Measurements from ENCODE around the gene PACSIN2. TPM values are rescaled to one million over a fixed set of nuclear protein-coding genes. Genes with fewer than 3 reads are reported as not detected.
A peak's percentile ranks its signal among the peaks of the same experiment; 100 is the strongest.

PACSIN2 gene
- total RNA-seq, 2 donors from 2014 or later = 78.0 to 87.1 TPM

- Histone ChIP-seq H3K4me3 (no peak overlapping the region), H3K4me1 (replicated peaks) (peaks cover 3% of the 10 kb centered on the region), H3K36me3 (peaks cover 15 to 26% of the 10 kb centered on the region in 2 donors), H3K27me3 (replicated peaks; ENCODE audit: insufficient read depth) (no peaks in the 10 kb centered on the region), H3K9me3 (no peaks in the 10 kb centered on the region), H3K27ac (peak overlapping the region in 1 of 2 donors; percentile 43)
- DNase-seq (ENCODE audit: low spot score) = no peak
- intact Hi-C loops (cut with DNase I) = no loop called here
- TF ChIP-seq POLR2A (IDR thresholded peaks at IDR 0.05) (no peak), POLR2AphosphoS5 (IDR thresholded peaks at IDR 0.05) (no peak), CTCF (IDR thresholded peaks at IDR 0.05) (no peak)
- 91% methylated on average over 22 of the region's 22 CpGs for WGBS
Observed at GRCh38 chr22:42878561-42879305, 136.2 kb downstream of the PACSIN2 start.

GRCh38 chr22:42877597-42878340 is 137.2 kb downstream of the PACSIN2 start:
- Histone ChIP-seq H3K4me1 (replicated peaks) (peaks cover 3% of the 10 kb centered on the region), H3K4me3 (no peak overlapping the region), H3K36me3 (peaks cover 15 to 26% of the 10 kb centered on the region in 2 donors), H3K9me3 (no peaks in the 10 kb centered on the region), H3K27ac (peak overlapping the region in 1 of 2 donors; percentile 33), H3K27me3 (replicated peaks; ENCODE audit: insufficient read depth) (no peaks in the 10 kb centered on the region)
- 84% methylated on average over 12 of the region's 12 CpGs for WGBS
- intact Hi-C loops (cut with DNase I) = no loop called here
- no peak for DNase-seq (ENCODE audit: low spot score)
- no peak for TF ChIP-seq CTCF (IDR thresholded peaks at IDR 0.05)
- TF ChIP-seq POLR2AphosphoS5 (IDR thresholded peaks at IDR 0.05) = no peak
- TF ChIP-seq POLR2A (IDR thresholded peaks at IDR 0.05) = no peak

GRCh38 chr22:42877158-42877557 is 137.8 kb downstream of the PACSIN2 start:
- no peak overlapping the region for H3K27ac ChIP-seq
- intact Hi-C loops (cut with DNase I) = no loop called here
- H3K27me3 ChIP-seq (replicated peaks; ENCODE audit: insufficient read depth) = no peaks in the 10 kb centered on the region
- H3K9me3 ChIP-seq = no peaks in the 10 kb centered on the region
- no peak for DNase-seq (ENCODE audit: low spot score)
- no peak overlapping the region for H3K4me3 ChIP-seq
- TF ChIP-seq POLR2AphosphoS5 (IDR thresholded peaks at IDR 0.05) (no peak), CTCF (IDR thresholded peaks at IDR 0.05) (no peak), POLR2A (IDR thresholded peaks at IDR 0.05) (no peak)
- H3K36me3 ChIP-seq = peaks cover 15 to 26% of the 10 kb centered on the region in 2 donors
- H3K4me1 ChIP-seq (replicated peaks) = peaks cover 3% of the 10 kb centered on the region
- WGBS = 85% methylated on average over 8 of the region's 8 CpGs

GRCh38 chr22:42876041-42876440 is 138.9 kb downstream of the PACSIN2 start:
- intact Hi-C loops (cut with DNase I) = no loop called here
- no peak overlapping the region for H3K4me3 ChIP-seq

More at GRCh38 chr22:42876041-42876440, 138.9 kb downstream of the PACSIN2 start:
- H3K4me1 ChIP-seq (replicated peaks) = peaks cover 3% of the 10 kb centered on the region
- no peak for DNase-seq (ENCODE audit: low spot score)
- no peak overlapping the region for H3K27ac ChIP-seq
- WGBS = 89% methylated on average over 17 of the region's 17 CpGs
- TF ChIP-seq CTCF (IDR thresholded peaks at IDR 0.05) = no peak
- TF ChIP-seq POLR2AphosphoS5 (IDR thresholded peaks at IDR 0.05) = no peak
- no peak for TF ChIP-seq POLR2A (IDR thresholded peaks at IDR 0.05)
- H3K36me3 ChIP-seq = peaks cover 18 to 26% of the 10 kb centered on the region in 2 donors
- no peaks in the 10 kb centered on the region for H3K9me3 ChIP-seq
- H3K27me3 ChIP-seq (replicated peaks; ENCODE audit: insufficient read depth) = no peaks in the 10 kb centered on the region
